Measurements from ENCODE around the gene GSN. TPM values are rescaled to one million over a fixed set of nuclear protein-coding genes. Genes with fewer than 3 reads are reported as not detected.
A peak's percentile ranks its signal among the peaks of the same experiment; 100 is the strongest.

Gene GSN
- total and polyA plus RNA-seq, 4 donors: 18.8 to 402 (median 51.6) TPM

GRCh38 chr9:121222524-121223171 is 45.3 kb upstream of the GSN start:
- no peak for DNase-seq (ENCODE audit: low spot score)

GRCh38 chr9:121225240-121225639 is 42.7 kb upstream of the GSN start:
- Histone ChIP-seq H3K4me3 (ENCODE audit: low read depth in 1 of 3, low read length in 3 of 3) (no peak overlapping the region), H3K9ac (ENCODE audit: low read depth in 1 of 2, low read length in 2 of 2) (no peak overlapping the region), H3K9me3 (ENCODE audit: control insufficient read depth in 4 of 4, low read length in 3 of 4) (no peaks in the 10 kb centered on the region), H3K27ac (ENCODE audit: low read depth in 1 of 2, low read length in 2 of 2) (no peak overlapping the region), H3K27me3 (ENCODE audit: control insufficient read depth in 4 of 4, insufficient read depth in 4 of 4, low read length in 3 of 4) (no peaks in the 10 kb centered on the region), H3K36me3 (ENCODE audit: control insufficient read depth in 4 of 4, insufficient read depth in 3 of 4, low read depth in 1 of 4, low read length in 3 of 4) (no peaks in the 10 kb centered on the region), H3K4me1 (ENCODE audit: control insufficient read depth in 4 of 4, insufficient read depth in 4 of 4, low read length in 3 of 4) (no peaks in the 10 kb centered on the region)
- DNase-seq (ENCODE audit: low spot score): no peak
- no peak for TF ChIP-seq HNF4G (IDR thresholded peaks at IDR 0.05)
- no peak for TF ChIP-seq RXRA (IDR thresholded peaks at IDR 0.05)
- TF ChIP-seq JUND (IDR thresholded peaks at IDR 0.05): no peak
- no peak for TF ChIP-seq EGR1 (IDR thresholded peaks at IDR 0.05; ENCODE audit: low read depth in 2 of 2)
- no peak for TF ChIP-seq ATF3 (IDR thresholded peaks at IDR 0.05)
- 93% methylated on average over 5 of the region's 5 CpGs for WGBS

More at GRCh38 chr9:121222524-121223171, 45.3 kb upstream of the GSN start:
- Histone ChIP-seq H3K27me3 (ENCODE audit: control insufficient read depth in 4 of 4, insufficient read depth in 4 of 4, low read length in 3 of 4) (no peaks in the 10 kb centered on the region), H3K27ac (ENCODE audit: low read depth in 1 of 2, low read length in 2 of 2) (no peak overlapping the region), H3K9ac (ENCODE audit: low read depth in 1 of 2, low read length in 2 of 2) (no peak overlapping the region), H3K36me3 (ENCODE audit: control insufficient read depth in 4 of 4, insufficient read depth in 3 of 4, low read depth in 1 of 4, low read length in 3 of 4) (no peaks in the 10 kb centered on the region), H3K4me3 (ENCODE audit: low read depth in 1 of 3, low read length in 3 of 3) (no peak overlapping the region), H3K4me1 (ENCODE audit: control insufficient read depth in 4 of 4, insufficient read depth in 4 of 4, low read length in 3 of 4) (no peaks in the 10 kb centered on the region), H3K9me3 (ENCODE audit: control insufficient read depth in 4 of 4, low read length in 3 of 4) (no peaks in the 10 kb centered on the region)
- 68% methylated on average over 12 of the region's 12 CpGs for WGBS
- TF ChIP-seq RAD21 (IDR thresholded peaks at IDR 0.05) (peak; percentile 61 to 71), CTCF (IDR thresholded peaks at IDR 0.05; ENCODE audit: low read depth, low read length, missing input control) (peak; percentile 51), HNF4A (conservative IDR thresholded peaks at IDR 0.05) (no peak)

GRCh38 chr9:121226175-121226574 is 41.8 kb upstream of the GSN start:
- Histone ChIP-seq H3K27me3 (ENCODE audit: control insufficient read depth in 4 of 4, insufficient read depth in 4 of 4, low read length in 3 of 4) (no peaks in the 10 kb centered on the region), H3K4me1 (ENCODE audit: control insufficient read depth in 4 of 4, insufficient read depth in 4 of 4, low read length in 3 of 4) (no peaks in the 10 kb centered on the region), H3K27ac (ENCODE audit: low read depth in 1 of 2, low read length in 2 of 2) (no peak overlapping the region), H3K9me3 (ENCODE audit: control insufficient read depth in 4 of 4, low read length in 3 of 4) (no peaks in the 10 kb centered on the region), H3K36me3 (ENCODE audit: control insufficient read depth in 4 of 4, insufficient read depth in 3 of 4, low read depth in 1 of 4, low read length in 3 of 4) (no peaks in the 10 kb centered on the region), H3K4me3 (ENCODE audit: low read depth in 1 of 3, low read length in 3 of 3) (no peak overlapping the region), H3K9ac (ENCODE audit: low read depth in 1 of 2, low read length in 2 of 2) (no peak overlapping the region)
- 89% methylated on average over 2 of the region's 2 CpGs for WGBS
- DNase-seq (ENCODE audit: low spot score): no peak
- TF ChIP-seq FOXA2 (IDR thresholded peaks at IDR 0.05): no peak
- no peak for TF ChIP-seq ATF3 (IDR thresholded peaks at IDR 0.05)
- no peak for TF ChIP-seq CTCF (IDR thresholded peaks at IDR 0.05; ENCODE audit: low read depth, low read length, missing input control)
- no peak for TF ChIP-seq FOXA1 (IDR thresholded peaks at IDR 0.05)
- no peak for TF ChIP-seq HNF4G (IDR thresholded peaks at IDR 0.05)
- no peak for TF ChIP-seq TAF1 (conservative IDR thresholded peaks at IDR 0.05)
- TF ChIP-seq ZBTB33 (IDR thresholded peaks at IDR 0.05): no peak
- TF ChIP-seq GABPA (IDR thresholded peaks at IDR 0.05 in 1 of 2, conservative IDR thresholded peaks at IDR 0.05 in 1 of 2): no peak
- TF ChIP-seq RXRA (IDR thresholded peaks at IDR 0.05): no peak
- no peak for TF ChIP-seq HNF4A (conservative IDR thresholded peaks at IDR 0.05)
- TF ChIP-seq YY1 (IDR thresholded peaks at IDR 0.05): no peak
